Neural progenitor cell (in vitro differentiated cells): ENCODE results near the gene UCN. TPM values are rescaled to one million over a fixed set of nuclear protein-coding genes. Genes with fewer than 3 reads are reported as not detected.
"Not testable (repeated sequence)": the region's sequence is repeated elsewhere in the genome, so short reads cannot be mapped to it uniquely, and the experiment has no call there.

Experiments
- DNase-seq: peaks from one replicate; pipeline ENCODE4 v3.0.0-alpha.2; 2016; ENCODE audit warnings: low spot score
- H2AFZ ChIP-seq: fragments of 200-600 bp; sonication (generic); replicated peaks from 2 replicates; pipeline ENCODE4 v1.6.1; 2016; ENCODE audit warnings: antibody characterized with exemption
- H3F3A ChIP-seq: fragments of 200-600 bp; sonication (generic); 2 replicates; pipeline ENCODE4 v1.6.1; 2016; ENCODE audit warnings: antibody characterized with exemption, low read depth
- H3K27ac ChIP-seq: fragments of 200-600 bp; sonication (generic); 2 replicates; pipeline ENCODE4 v1.5.1; 2016; ENCODE audit warnings: mild to moderate bottlenecking
- H3K27me3 ChIP-seq: fragments of 200-600 bp; sonication (generic); 2 replicates; pipeline ENCODE4 v1.6.1; 2016; ENCODE audit warnings: mild to moderate bottlenecking, moderate library complexity
- H3K36me3 ChIP-seq: fragments of 200-600 bp; sonication (generic); 2 replicates; pipeline ENCODE4 v1.5.1; 2016
- H3K4me1 ChIP-seq: fragments of 200-600 bp; sonication (generic); 2 replicates; pipeline ENCODE4 v1.6.1; 2016; ENCODE audit warnings: mixed run types
- H3K4me2 ChIP-seq: fragments of 200-600 bp; sonication (generic); 2 replicates; pipeline ENCODE4 v1.6.1; 2016
- H3K4me3 ChIP-seq: fragments of 200-600 bp; sonication (generic); 2 replicates; pipeline ENCODE4 v1.5.1; 2016
- H3K79me2 ChIP-seq: fragments of 200-600 bp; sonication (generic); 2 replicates; pipeline ENCODE4 v1.6.1; 2016; ENCODE audit warnings: low read depth
- H3K9ac ChIP-seq: fragments of 200-600 bp; sonication (generic); 2 replicates; pipeline ENCODE4 v1.6.1; 2016
- H3K9me3 ChIP-seq: fragments of 200-600 bp; sonication (generic); 2 replicates; pipeline ENCODE4 v1.5.1; 2016; ENCODE audit warnings: low read depth
- H4K20me1 ChIP-seq: fragments of 200-600 bp; sonication (generic); 2 replicates; pipeline ENCODE4 v1.6.1; 2016; ENCODE audit warnings: low read depth
- H3K27ac Mint-ChIP-seq: 3 replicates; pipeline ENCODE4 v1.8.0; 2021; ENCODE audit warnings: mixed read lengths
- H3K27me3 Mint-ChIP-seq: 2 replicates; pipeline ENCODE4 v1.8.0; 2022; ENCODE audit warnings: low read depth, mild to moderate bottlenecking, inconsistent platforms, moderate library complexity, mixed read lengths; ENCODE audit not compliant: insufficient read depth
- H3K36me3 Mint-ChIP-seq: 3 replicates; pipeline ENCODE4 v1.8.0; 2021; ENCODE audit warnings: mixed read lengths
- H3K4me1 Mint-ChIP-seq: 3 replicates; pipeline ENCODE4 v1.8.0; 2021; ENCODE audit warnings: mixed read lengths
- H3K4me3 Mint-ChIP-seq: 3 replicates; pipeline ENCODE4 v1.8.0; 2021; ENCODE audit warnings: mild to moderate bottlenecking, moderate library complexity, mixed read lengths
- H3K9me3 Mint-ChIP-seq: 3 replicates; pipeline ENCODE4 v1.8.0; 2020; ENCODE audit warnings: mixed read lengths
- EZH2 ChIP-seq: fragments of 200-600 bp; sonication (generic); IDR thresholded peaks from 2 replicates; pipeline ENCODE4 v1.6.1; 2017; ENCODE audit warnings: antibody characterized with exemption, mild to moderate bottlenecking, moderate library complexity
- EZH2phosphoT487 ChIP-seq: fragments of 200-600 bp; sonication (generic); IDR thresholded peaks from 2 replicates; pipeline ENCODE4 v1.6.1; 2017; ENCODE audit warnings: antibody characterized with exemption
- total RNA-seq: library from RNA; depleted of rRNA; stranded (reverse); fragments of >200 nt; gene quantifications from 2 replicates; pipeline ENCODE4 v1.2.3, GENCODE V29; 2015; ENCODE audit warnings: low replicate concordance
- TF ChIP-seq, protein P1 (sequence below): fragments of 200-600 bp; sonication (generic); IDR thresholded peaks from 2 replicates; pipeline ENCODE4 v1.5.1; 2017; ENCODE audit warnings: antibody characterized with exemption, mild to moderate bottlenecking

Gene UCN
- total RNA-seq, 1 donor from 2014 or later = 0.56 TPM

DNA sequence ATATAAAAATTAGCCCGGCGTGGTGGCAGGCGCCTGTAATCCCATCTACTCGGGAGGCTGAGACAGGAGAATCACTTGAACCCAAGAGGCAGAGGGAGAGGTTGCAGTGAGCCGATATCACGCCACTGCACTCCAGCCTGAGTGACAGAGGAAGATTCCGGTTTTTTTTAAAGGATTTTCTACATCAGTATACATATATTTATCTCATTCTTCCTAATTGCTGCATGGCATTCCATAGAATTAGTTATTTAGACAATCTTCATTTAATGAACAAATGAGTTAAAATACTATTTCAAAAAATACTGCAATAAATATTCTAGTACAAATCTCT is 46.3 kb upstream of the UCN start:
- TF ChIP-seq EZH2 = no peak
- no peak for TF ChIP-seq EZH2phosphoT487
- TF ChIP-seq, protein P1, sequence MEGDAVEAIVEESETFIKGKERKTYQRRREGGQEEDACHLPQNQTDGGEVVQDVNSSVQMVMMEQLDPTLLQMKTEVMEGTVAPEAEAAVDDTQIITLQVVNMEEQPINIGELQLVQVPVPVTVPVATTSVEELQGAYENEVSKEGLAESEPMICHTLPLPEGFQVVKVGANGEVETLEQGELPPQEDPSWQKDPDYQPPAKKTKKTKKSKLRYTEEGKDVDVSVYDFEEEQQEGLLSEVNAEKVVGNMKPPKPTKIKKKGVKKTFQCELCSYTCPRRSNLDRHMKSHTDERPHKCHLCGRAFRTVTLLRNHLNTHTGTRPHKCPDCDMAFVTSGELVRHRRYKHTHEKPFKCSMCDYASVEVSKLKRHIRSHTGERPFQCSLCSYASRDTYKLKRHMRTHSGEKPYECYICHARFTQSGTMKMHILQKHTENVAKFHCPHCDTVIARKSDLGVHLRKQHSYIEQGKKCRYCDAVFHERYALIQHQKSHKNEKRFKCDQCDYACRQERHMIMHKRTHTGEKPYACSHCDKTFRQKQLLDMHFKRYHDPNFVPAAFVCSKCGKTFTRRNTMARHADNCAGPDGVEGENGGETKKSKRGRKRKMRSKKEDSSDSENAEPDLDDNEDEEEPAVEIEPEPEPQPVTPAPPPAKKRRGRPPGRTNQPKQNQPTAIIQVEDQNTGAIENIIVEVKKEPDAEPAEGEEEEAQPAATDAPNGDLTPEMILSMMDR = no peak
- Histone ChIP-seq H4K20me1 (peaks cover 38% of the 10 kb centered on the region), H3K27ac (no peak overlapping the region), H3K9ac (no peak overlapping the region), H3K4me2 (no peak overlapping the region), H3K9me3 (no peaks in the 10 kb centered on the region), H3K4me3 (no peak overlapping the region), H3K4me1 (peaks cover 5% of the 10 kb centered on the region), H3K36me3 (no peaks in the 10 kb centered on the region), H3K79me2 (peaks cover 85% of the 10 kb centered on the region), H2AFZ (no peak overlapping the region), H3F3A (peaks cover 37% of the 10 kb centered on the region), H3K27me3 (no peaks in the 10 kb centered on the region)
- no peak for DNase-seq
- H3K9me3 Mint-ChIP-seq = peaks cover 3% of the 10 kb centered on the region
- no peak overlapping the region for H3K27ac Mint-ChIP-seq
- peaks cover 2% of the 10 kb centered on the region for H3K27me3 Mint-ChIP-seq
- peaks cover 5% of the 10 kb centered on the region for H3K36me3 Mint-ChIP-seq
- peaks cover 30% of the 10 kb centered on the region for H3K4me1 Mint-ChIP-seq
- H3K4me3 Mint-ChIP-seq = peak overlapping the region; percentile 98

DNA sequence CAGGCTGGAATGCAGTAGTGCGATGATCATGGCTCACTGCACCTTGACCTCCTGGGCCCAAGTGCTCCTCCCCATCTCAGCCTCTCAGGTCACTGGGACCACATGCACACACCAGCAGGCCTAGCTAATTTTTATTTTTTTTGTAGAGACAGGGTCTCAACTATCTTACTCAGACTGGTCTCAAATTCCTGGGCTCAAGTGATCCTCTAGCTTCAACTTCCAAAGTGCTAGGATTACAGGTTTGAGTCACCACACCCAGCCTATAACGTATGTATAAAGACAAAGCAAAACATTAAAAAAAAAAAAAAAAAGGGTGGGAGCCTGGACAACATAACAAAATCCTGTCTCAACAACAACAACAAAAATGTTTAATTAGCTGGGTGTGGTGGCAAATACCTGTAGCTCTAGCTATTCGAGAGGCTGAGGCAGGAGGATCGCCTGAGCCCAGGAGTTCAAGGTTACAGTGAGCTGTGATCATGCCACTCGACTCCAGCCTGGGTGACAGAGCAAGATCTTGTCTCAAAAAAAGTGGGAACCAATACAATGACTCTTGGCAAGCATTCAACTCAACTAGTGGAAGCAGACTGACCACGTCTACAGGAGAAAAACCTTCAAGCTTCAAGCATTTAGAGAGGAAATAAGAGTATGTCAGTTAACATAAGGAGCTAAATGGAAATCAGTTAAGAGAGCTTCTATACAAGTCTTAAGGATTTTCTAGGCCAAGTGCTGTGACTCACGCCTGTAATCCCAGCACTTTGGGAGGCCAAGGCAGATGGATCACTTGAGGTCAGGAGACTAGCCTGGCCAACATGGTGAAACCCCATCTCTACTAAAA is 45.7 kb upstream of the UCN start:
- no peaks in the 10 kb centered on the region for H3K27me3 ChIP-seq
- H3K4me2 ChIP-seq = no peak overlapping the region
- peaks cover 38% of the 10 kb centered on the region for H4K20me1 ChIP-seq
- no peak overlapping the region for H3K27ac Mint-ChIP-seq
- H3K9ac ChIP-seq = no peak overlapping the region
- H3K27ac ChIP-seq = no peak overlapping the region
- peak overlapping the region; percentile 39 for H3K4me3 Mint-ChIP-seq
- H3K4me1 ChIP-seq = peaks cover 5% of the 10 kb centered on the region
- peaks cover 3% of the 10 kb centered on the region for H3K9me3 Mint-ChIP-seq
- TF ChIP-seq, protein P1 = no peak
- TF ChIP-seq EZH2 (no peak), EZH2phosphoT487 (no peak)
- no peak for DNase-seq
- no peaks in the 10 kb centered on the region for H3K9me3 ChIP-seq
- peaks cover 91% of the 10 kb centered on the region for H3K79me2 ChIP-seq
- H3K27me3 Mint-ChIP-seq = peaks cover 2% of the 10 kb centered on the region
- H3K4me3 ChIP-seq = no peak overlapping the region
- H3K36me3 ChIP-seq = no peaks in the 10 kb centered on the region
- H3F3A ChIP-seq = peaks cover 37% of the 10 kb centered on the region
- H3K4me1 Mint-ChIP-seq = peaks cover 30% of the 10 kb centered on the region
- no peak overlapping the region for H2AFZ ChIP-seq
- H3K36me3 Mint-ChIP-seq = peaks cover 5% of the 10 kb centered on the region

DNA sequence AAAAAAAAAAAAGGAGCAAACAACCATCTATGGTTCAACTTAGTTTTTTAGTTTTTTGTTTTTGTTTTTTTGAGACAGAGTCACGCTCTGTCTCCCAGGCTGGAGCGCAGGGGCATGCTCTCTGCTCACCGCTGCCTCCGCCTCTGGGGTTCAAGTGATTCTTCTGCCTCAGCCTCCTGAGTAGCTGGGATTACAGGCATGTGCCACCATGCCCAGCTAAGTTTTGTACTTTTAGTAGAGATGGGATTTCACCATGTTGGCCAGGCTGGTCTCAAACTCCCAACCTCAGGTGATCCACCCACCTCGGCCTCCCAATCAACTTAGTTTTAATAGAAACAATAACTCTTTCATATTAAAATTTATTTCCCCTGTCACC is 45.1 kb upstream of the UCN start:
- not testable (repeated sequence) for H3K4me2 ChIP-seq, H3K9me3 ChIP-seq, H3K36me3 Mint-ChIP-seq, H3K27ac Mint-ChIP-seq, H3K27me3 ChIP-seq, H3K4me3 Mint-ChIP-seq, H3K27me3 Mint-ChIP-seq, H3K9ac ChIP-seq, H3K4me1 ChIP-seq, H3K4me3 ChIP-seq, H3K9me3 Mint-ChIP-seq, H3K27ac ChIP-seq, H3K36me3 ChIP-seq, DNase-seq, H2AFZ ChIP-seq
- peaks cover 34% of the 10 kb centered on the region for H3F3A ChIP-seq
- peaks cover 26% of the 10 kb centered on the region for H3K4me1 Mint-ChIP-seq
- H3K79me2 ChIP-seq = peaks cover 93% of the 10 kb centered on the region
- peaks cover 38% of the 10 kb centered on the region for H4K20me1 ChIP-seq

DNA sequence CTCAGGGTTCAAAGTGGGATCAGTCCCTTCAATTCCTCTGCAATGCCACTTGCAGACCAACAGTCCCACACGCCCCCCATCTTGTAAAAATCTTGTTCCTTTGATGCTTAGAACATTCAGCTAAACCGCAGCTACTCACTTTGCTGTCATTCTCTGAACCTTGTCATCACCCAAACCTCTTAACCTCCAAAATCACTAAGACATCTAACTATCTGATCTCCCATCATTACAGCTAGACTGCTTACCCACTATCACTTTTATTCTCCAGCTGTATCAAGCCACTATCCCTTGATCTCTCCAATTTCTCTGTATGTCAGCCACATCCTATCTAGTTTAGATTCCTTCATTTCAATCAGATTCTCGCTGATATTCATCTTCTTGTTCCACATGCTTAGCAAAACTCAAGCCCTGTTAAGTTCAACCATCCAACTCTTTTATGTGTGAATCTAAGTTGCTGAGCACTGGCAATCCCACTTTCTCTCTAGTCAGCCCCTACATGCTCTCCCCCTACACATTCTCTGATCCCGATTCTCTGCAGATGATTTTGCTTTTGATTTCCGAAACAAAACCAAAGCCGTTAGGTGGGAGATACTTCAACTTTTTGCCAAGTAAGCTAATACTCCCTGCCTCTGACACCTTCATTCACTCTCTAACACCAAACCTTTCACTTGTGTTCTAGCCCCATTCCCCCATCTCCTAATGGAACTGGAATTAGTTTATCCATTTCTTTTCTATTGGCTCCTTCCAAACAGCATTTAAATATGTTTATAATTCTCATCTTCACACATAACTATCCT is 43.8 kb upstream of the UCN start:
- H3K9me3 ChIP-seq = no peaks in the 10 kb centered on the region
- H3K9ac ChIP-seq = no peak overlapping the region
- no peak overlapping the region for H3K4me3 ChIP-seq
- peaks cover 21% of the 10 kb centered on the region for H3F3A ChIP-seq
- H4K20me1 ChIP-seq = peaks cover 50% of the 10 kb centered on the region
- H2AFZ ChIP-seq = no peak overlapping the region
- no peak for DNase-seq
- no peak overlapping the region for H3K4me2 ChIP-seq
- H3K4me1 ChIP-seq = peaks cover 5% of the 10 kb centered on the region
- Mint-ChIP-seq H3K36me3 (peaks cover under 1% of the 10 kb centered on the region), H3K4me1 (peaks cover 19% of the 10 kb centered on the region), H3K4me3 (no peak overlapping the region), H3K27ac (no peak overlapping the region), H3K9me3 (no peaks in the 10 kb centered on the region), H3K27me3 (peaks cover under 1% of the 10 kb centered on the region)
- H3K36me3 ChIP-seq = no peaks in the 10 kb centered on the region
- peaks cover 94% of the 10 kb centered on the region for H3K79me2 ChIP-seq
- H3K27ac ChIP-seq = no peak overlapping the region
- TF ChIP-seq, protein P1 = no peak
- no peak for TF ChIP-seq EZH2
- TF ChIP-seq EZH2phosphoT487 = no peak
- H3K27me3 ChIP-seq = no peaks in the 10 kb centered on the region
